AG20443 (cell line): ENCODE measurements around the gene TGFBR3.
"Not testable (repeated sequence)": the region's sequence is repeated elsewhere in the genome, so short reads cannot be mapped to it uniquely, and the experiment has no call there.

Experiments
- DNase-seq: peaks from one replicate; pipeline ENCODE4 v3.0.0; 2012; ENCODE audit warnings: low spot score, mixed read lengths

TGFBR3 gene

DNA sequence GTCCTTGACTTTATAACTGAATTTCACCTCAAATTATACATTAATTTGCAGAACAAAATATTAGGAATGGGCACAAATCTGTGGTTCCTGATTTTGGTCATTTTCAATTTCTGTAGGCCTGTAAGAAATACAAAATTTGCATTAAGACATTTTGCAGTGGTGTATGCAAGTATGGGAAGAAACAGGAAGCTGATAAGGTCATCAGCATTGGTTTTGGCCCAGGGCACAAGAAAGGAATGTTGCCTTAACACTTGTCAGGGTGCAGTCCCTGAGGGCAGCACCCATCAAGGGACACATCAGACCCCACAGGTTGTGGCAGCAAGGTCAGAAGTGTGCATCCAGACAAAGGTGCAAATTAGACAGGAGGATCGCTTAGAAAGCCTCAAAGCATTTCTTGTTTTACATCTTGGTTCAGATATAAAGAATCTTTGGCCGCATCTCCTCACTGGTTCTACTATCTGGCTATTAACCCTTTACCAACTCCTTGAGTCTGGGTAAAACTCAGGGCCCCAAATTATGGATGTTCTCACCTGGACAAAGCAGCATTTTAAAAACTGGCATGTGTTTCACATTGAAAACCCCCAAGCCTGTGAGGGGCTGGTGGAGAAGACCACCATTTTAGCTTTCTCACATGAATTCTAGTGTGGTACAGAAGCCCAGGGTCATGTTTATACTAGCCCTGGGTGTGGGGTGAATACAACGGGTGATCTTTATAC, 202.9 kb downstream of the TGFBR3 start:
- DNase-seq: no peak

DNA sequence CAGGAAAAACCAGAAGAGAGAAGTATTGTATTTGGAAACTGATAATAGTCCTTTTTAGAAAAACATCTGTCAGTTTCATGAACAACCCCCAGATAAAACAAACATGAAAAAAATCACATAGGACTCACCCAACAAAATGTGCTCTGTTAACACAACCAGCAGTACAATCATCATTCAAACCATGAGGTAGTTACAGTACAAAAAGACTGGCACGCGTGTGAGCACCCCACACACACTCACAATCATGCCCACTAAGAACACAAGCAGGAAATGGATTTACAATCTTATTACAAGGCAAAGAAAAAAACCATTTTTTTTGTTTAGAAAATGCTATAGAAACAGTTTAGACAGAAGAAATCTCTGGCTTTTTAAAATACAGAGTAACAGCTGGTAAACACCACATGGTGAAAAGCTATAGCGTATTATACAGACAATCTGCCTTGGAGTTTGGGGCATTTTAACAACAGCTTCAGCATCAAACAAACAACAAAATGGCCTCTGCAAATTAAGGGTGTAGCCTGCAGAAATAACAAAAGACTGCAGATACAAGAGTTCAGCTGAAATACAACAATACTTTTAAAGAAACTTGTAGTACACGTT, 205.3 kb downstream of the TGFBR3 start:
- no peak for DNase-seq

DNA sequence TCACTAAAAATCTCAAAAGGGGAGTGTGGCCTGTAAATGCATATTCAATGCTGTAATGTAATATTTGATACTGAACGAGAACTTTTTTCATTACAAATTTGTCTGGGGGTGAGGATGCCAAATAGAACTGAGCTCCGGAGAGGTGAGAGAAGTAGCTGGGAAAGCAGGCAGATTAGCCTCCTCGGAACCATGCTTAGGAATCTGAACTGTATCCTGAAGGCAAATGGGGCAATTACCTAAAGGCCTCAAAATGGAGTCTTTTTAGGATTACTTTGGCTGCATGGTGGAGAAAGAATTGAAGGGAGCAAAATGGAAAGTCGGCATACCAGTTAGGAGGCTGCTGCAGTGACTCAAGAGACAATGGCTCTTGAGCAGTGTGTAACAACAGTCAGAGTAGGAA, 206.5 kb downstream of the TGFBR3 start:
- DNase-seq: no peak

DNA sequence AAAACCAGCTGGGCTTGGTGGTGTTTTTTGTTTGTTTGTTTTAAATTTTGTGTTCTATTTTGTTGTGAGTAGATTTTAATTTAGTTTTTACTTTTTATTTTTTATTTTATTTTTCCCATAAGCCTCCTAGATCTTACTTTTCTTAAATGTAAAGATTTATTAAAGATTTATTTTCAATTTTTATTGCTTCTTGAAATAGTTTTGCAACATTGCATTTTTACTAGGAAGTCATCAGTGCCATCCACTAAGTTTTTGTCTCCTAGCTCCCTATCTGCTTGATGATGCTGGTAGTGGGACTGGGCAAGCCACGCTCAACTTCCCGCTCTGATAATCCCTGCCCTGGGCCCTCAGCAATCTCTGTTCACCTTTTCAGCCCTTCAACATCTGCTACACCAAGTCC, 209.9 kb downstream of the TGFBR3 start:
- DNase-seq: no peak

DNA sequence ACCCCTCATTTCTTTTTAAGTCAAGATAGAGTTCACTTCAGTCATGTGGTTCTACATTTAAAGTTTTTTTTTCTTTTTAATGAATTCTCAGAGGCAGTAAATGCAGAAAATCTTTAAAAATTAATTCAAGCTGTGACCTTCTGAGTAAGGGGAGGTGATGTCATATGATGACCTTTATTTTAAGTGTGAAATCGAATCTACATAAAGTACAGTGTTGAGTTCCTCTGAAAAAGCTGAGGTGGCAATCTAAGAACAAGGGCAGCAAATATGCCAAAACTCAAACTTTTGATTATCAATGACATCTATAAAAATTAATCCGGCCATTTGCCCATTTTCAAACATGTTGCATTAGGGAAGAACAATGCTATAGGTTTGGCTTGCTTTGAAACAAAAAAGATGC, 211.8 kb downstream of the TGFBR3 start:
- no peak for DNase-seq

DNA sequence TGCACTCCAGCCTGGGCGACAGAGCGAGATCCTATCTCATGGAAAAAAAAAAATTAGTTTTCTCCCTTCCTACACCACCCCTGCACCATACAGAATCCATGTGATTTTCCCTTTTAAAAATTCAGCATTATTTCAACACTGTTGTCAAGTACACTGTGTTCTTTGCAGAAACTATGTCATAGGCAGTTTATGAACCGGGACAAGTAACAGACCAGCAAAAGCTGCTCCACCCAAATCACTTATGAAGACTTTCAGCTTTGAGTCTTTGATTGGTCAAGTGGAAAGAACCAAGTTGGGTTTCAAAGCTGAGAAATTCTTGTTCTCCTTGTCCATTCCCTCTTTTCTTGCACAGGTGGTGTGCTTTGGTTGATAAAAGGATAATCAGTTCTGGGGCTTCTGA, 212.3 kb downstream of the TGFBR3 start:
- no peak for DNase-seq

DNA sequence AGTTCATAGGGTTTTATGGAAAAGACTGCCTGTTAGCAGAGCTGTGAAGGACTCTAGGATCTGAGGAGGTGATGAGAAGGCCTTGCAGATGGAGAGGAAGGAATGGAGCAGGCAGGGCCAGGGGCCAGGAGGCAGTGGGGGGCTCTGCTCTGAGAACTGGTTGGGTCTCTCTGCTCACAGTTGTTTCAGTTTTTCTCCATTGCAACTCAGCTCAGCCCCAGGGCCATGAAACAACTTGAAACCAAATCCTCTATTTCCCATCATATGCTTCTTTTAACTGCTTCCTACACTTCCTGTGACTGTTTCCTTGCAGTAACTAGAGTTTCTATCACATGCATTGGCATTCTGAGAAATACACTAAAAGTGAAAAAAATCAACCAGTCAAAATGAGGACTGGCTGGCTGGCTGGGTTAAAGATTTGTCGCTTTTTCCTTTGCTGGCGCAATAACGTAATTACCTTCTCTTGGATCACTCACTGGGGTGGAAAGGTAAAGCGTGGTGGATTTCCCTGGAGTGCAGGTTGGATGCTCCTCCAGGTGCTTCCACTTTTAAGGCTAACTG, 213.3 kb downstream of the TGFBR3 start:
- DNase-seq: no peak

DNA sequence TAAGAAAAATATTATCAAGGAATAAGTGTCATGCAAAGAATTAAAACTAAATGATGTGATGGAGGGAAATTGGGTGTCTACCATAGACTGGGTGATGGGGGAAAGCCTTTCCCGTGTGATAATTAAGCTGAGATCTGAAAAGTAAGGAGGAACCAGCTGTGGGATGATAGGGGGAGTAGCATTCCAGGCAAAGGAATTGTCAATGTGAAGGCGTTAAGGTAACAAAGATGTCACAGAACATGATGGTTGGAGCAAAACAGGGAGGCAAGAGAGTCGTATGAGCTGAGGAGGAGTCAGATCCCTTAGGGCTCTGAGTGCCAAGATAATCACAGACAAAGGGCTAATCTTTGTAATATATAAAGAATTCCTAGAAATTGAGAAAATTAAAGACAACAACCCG, 215.2 kb downstream of the TGFBR3 start:
- DNase-seq: no peak

DNA sequence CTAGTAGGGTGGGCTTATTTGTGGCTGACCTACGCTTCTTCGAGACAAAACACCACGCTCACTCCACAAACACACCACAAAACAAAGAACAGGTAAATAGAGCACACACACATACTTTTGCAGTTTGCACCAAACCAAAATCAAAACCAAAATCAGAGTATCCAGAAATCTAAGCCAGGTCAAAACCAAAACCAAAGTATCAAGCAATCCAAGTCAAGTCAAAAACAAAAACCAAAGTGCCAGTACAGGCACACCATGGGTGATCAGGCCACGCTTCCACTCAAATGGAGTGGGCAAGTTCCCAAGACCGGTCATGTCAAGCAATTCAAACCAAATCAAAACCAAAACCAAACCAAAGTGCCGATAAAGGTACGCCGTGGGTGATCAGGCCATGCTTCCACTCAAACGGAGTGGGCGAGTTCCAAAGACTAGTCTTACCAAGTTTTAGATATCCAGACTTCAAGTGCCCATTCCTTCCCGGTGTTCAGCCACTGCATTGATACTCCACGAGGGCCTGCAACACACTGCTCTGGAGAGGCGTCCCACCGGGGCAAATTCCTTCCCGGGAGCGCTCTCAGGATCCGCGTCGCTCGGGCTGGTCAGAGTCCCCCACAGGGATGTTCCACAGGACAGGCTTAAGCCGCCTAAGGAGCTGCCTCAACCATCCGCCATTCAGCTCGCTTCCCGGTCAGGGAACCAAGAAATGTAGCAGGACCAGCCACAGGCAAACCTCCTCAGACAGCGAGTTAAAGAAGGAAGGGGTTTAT, 216.2 kb downstream of the TGFBR3 start:
- no peak for DNase-seq

DNA sequence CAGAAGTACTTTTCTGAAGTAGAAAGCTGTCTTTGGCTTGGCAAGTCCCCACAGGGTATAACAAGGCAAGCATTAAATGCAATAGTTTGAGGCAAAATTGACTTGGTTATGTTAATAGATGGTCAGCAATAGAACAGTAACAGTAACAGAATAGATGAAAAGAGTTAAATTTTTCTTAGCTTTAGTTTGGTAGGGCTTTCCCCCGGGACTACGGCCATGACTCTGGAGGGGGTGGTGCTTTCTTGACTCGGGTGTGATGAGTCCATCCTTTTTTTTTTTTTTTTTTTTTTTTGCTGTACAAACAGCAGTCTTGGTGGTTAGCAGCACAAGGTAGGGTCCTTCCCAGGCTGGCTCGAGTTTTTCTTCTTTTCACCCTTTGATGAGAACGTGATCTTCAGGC, 219.3 kb downstream of the TGFBR3 start:
- DNase-seq: not testable (repeated sequence)

DNA sequence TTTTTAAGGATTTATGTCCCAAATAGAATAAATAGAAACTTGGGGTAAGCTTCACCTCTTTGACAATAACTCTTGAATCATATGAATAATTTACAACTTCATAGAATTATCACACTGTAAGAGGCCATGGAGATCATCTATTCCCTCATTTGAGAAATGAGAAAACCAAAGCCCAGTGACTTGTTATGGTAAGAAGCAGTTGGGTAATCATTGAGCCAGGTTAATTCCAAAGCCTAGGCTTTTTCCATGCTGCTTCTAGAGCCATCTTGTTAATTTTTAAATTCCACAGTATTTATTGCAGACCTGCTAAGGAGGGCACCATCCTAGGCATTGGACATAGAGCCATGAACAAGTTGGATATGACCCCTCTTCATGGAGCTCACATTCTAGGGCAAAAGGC, 224.8 kb downstream of the TGFBR3 start:
- no peak for DNase-seq

DNA sequence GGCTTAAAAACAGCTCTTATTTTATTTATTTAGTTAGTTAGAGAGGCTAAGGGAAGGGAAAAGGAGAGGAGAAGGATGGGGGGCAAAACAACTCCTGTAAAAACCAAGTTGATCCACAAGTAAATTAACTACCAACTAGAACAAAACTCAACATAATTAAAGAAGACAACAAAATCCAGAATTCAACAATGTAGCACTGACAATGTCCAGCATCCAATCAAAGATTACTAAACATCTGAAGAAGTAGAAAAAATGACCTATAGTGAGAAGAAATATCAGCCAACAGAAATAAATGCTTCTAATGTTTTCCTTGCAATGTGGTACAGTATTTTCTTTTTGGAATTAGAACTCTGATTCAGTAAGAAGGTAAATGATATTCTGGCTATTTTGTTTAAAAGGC, 225.2 kb downstream of the TGFBR3 start:
- no peak for DNase-seq

DNA sequence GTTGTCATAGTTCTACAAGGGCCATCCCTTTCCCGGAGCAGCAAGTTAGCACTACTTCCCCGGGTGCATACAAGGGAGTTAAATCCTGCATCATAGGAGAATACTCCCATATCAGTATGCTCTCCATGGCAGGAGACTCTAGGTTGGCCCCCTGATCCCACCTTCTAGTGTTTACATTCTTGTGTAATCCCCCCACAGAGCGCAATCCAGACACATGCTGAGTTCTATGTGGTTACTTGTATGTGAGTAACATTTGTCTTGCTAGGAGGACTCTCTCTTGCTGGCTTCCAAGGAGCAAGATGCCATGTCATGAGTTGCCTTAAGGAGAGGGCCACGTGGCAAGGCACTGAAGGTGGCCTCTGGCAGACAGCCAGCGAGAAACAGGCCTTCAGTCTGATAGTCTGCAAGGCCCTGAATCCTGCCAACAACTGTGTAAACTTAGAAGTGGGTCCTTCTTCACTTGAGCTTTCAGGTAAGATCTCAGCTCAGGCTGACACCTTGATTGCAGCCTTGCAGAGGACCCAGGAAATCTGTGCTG, 230.0 kb downstream of the TGFBR3 start:
- DNase-seq: no peak

DNA sequence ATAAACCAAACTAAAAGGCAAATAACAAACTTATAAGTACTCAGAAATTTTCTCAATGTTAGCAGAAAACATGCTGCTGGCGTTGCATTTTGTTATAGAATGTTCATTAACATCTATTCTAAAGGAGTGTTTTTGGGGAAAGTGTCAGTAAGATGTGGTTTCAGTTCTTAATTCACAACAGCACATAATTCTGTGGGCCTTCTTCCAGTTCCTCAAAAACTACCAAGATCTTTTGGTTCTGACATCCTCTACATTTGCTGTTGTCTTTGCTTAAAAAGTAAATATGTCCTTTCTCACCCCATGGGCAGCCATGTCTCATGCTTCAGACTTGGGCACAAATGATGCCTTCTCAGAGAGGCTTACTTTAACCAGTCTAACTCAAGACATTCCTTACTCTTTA, 232.8 kb downstream of the TGFBR3 start:
- no peak for DNase-seq

DNA sequence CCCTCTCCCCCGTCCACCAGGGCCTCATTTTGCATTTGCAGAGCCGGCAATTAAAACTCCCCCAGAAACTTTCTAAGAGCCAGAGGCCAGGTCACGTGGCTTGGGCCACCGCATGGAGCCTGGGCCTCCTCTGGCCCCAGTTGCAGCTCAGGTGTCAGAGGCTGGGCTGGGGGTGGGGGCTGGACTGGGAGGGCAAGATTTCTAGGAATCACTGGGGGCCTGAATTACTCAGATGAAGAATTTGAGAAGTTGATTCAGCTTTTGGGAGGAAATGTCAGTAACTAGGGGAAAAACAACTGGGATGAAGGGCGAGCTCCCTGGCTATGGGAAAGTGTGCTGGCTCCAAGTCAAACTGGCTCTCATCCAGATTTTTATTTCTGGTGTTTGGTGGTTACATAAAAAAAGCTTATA, 234.3 kb downstream of the TGFBR3 start:
- no peak for DNase-seq

DNA sequence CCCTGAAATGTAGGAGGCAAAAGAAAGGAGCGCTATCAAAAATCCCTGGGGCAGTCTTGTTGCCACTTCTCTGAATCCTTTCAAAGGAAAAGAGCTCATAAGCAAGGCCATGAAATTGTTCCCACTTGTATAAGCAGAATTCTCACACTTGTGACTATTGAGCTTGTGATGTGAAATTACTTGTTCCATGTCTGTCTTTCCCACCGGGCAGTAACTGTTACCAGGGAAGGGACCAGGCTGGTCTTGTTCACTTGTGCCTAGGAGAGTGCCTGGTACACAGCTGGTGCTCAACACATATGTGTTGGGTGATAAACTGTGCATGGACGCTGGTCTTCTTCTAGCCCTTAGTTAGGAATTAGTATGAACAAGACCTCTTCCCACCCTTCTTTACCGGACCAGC, 234.7 kb downstream of the TGFBR3 start:
- no peak for DNase-seq

DNA sequence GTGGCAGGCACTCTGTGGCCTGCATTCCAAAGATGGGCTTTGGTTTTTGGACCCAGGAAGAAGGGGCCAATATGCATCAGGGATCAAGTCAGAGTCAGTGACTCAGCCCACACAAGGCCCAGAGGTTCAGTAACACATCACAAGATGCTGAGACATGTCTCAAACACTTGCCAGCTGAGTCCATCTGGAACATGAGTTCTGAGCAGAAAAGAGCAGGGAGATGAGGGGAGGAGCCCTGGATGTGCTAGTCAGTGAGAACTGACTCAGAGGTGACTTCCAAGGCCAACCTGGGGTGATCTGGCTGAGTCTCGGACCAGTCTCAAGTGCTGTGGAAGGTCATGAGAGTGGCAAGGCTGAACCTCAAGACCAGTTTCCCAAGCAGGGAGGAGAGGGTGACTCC, 235.2 kb downstream of the TGFBR3 start:
- peak; percentile 94 for DNase-seq

DNA sequence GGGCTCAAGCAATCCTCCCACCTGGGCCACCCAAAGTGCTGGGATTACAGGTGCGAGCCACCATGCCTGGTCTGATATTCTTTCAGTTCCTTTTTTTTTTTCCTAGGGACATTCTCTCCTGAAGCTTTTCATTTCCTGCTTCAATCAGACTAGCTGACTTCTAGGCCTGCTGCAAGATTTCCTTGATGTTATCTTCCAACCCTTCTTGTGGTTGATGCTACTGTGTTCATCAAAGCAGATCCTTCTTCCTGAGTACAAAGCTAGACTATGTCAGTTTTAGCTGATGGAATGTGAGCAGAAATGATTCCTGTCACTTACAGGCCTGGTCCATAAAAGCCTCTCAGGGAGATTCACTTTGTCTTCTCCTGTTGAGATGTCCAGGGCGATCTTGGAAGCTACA, 238.9 kb downstream of the TGFBR3 start:
- no peak for DNase-seq

DNA sequence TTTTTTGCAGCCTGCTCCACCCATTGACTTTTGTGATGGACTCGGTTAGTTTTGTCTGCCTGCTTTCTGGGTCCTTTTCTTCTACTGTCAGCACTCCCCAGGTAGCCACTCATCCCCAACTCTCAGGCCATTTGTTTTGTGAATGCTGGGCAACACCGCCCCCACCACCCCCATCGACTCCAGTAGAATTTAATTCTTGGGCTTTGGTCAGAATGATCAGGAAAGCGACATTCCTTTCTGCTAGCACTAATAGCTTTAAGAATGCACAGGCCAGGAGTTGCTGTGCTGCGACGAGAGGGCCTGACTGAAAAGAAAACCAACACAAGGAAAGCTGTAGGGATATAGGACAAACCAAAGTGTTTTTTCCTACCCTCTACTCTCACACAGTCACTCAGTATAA, 240.9 kb downstream of the TGFBR3 start:
- no peak for DNase-seq

DNA sequence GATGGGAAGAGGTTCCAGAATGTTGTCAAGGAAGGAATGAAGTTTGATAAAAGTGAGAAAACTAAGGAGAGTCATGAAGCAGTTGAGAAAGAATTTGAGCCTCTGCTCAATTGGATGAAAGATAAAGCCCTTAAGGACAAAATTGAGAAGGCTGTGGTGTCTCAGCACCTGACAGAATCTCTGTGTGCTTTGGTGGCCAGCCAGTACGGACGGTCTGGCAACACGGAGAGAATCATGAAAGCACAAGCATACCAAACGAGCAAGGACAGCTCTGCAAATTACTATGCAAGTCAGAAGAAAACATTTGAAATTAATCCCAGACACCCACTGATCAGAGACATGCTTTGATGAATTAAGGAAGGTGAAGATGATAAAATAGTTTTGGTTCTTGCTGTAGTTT, 242.5 kb downstream of the TGFBR3 start:
- no peak for DNase-seq

DNA sequence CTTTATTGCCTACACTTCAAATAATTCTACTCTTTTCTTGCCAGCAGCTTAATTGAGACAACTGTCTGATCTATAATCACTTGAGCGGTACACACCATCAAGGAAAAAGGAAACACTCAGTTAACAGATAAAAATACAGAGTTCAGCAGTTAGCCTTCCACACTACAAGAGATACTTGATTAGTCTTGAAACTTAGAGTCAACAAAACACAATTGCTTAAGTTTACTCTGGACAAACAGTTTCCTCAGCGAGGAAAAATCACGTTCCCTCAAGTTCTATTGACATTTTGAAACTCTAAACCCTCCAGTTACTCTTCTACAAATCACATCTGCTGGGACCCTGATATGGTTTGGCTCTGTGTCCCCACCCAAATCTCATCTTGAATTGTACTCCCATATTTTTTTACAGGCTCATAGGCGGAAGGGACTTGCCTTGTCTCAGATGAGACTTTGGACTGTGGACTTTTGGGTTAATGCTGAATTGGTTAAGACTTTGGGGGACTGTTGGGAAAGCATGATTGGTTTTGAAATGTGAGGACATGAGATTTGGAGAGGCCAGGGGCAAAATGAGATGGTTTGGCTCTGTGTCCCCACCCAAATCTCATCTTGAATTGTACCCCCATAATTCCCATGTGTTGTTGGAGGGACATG, 244.9 kb downstream of the TGFBR3 start:
- no peak for DNase-seq

DNA sequence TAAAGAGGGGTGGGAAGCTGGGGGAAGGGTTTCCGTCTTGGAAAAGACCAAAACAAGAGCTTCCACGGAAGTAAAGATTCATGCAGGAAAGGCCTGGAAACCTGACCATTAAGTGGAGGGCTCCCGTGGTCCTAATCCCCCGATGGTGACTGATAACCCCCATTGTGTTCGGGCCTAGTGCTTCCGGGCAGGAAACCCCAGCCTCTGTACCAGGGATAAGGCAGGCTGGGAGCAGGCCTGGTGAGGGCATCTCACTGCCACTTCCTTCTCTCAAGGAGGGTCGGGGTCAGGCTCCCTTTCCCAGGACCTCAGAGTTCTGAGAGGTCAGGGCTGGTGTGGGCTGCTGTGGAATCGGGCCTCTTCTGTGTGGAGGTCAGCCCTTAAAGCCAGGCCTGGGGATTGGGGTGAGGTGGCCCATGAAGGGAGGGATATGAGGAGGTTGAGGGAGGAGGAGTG, 248.4 kb downstream of the TGFBR3 start:
- no peak for DNase-seq
